GM13976 (cell line): Measurements from ENCODE around the gene SLC35E4.
A peak's percentile ranks its signal among the peaks of the same experiment; 100 is the strongest.
"Not testable (repeated sequence)": the region's sequence is repeated elsewhere in the genome, so short reads cannot be mapped to it uniquely, and the experiment has no call there.

Experiments used
- DNase-seq: peaks from one replicate; pipeline ENCODE4 v3.0.0; 2012; ENCODE audit warnings: low spot score
- CTCF ChIP-seq: IDR thresholded peaks from 2 replicates; pipeline ENCODE4 v1.5.1; 2012; ENCODE audit warnings: borderline replicate concordance, mild to moderate bottlenecking; ENCODE audit not compliant: insufficient read depth; ENCODE audit errors: extremely low read depth, missing control alignments, control extremely low read depth
- in situ Hi-C: fragments of 300-500 bp; cut with MboI; formaldehyde crosslinking; loops from one replicate; pipeline ENCODE4 v1.12.0; 2022; ENCODE audit warnings: low sequenced_read_pairs, mixed read lengths, inconsistent platforms; ENCODE audit not compliant: unreplicated experiment

The SLC35E4 gene

GRCh38 chr22:30627471-30627870 is 8.1 kb upstream of the SLC35E4 start:
- in situ Hi-C loops, result loop anchor here (5.0 to 25.0 kb wide), 2 partner anchors 130 to 285 kb away; no protein-coding TSS in a partner anchor
- DNase-seq, result no peak
- no peak for TF ChIP-seq CTCF

- in situ Hi-C loops, result loop anchor here (5.0 to 25.0 kb wide), 2 partner anchors 129 to 284 kb away; no protein-coding TSS in a partner anchor
- no peak for DNase-seq
Observed at GRCh38 chr22:30628491-30628890, 7.1 kb upstream of the SLC35E4 start.

GRCh38 chr22:30631469-30631868 is 4.1 kb upstream of the SLC35E4 start:
- in situ Hi-C loops, result loop anchor here (25.0 kb wide), 1 partner anchor 281 kb away; no protein-coding TSS in a partner anchor
- not testable (repeated sequence) for DNase-seq

More at GRCh38 chr22:30628491-30628890, 7.1 kb upstream of the SLC35E4 start:
- TF ChIP-seq CTCF, result no peak

- DNase-seq, result peak; percentile 94
- in situ Hi-C loops, result loop anchor here (25.0 kb wide), 1 partner anchor 278 kb away; no protein-coding TSS in a partner anchor
- TF ChIP-seq CTCF, result peak; percentile 92
Observed at GRCh38 chr22:30634471-30635233, 929 bp upstream of the SLC35E4 start.

GRCh38 chr22:30636226-30637077 is 871 bp downstream of the SLC35E4 start:
- in situ Hi-C loops, result loop anchor here (25.0 kb wide), 1 partner anchor 276 kb away; no protein-coding TSS in a partner anchor
- peak; percentile 13 for TF ChIP-seq CTCF
- DNase-seq, result peak; percentile 66

- DNase-seq, result no peak
- TF ChIP-seq CTCF, result no peak
- in situ Hi-C loops, result loop anchor here (25.0 kb wide), 1 partner anchor 275 kb away; no protein-coding TSS in a partner anchor
Observed at GRCh38 chr22:30637701-30638114, 2.1 kb downstream of the SLC35E4 start.
